Ovary (tissue), 9 donors: Measurements from ENCODE around the gene LSM14B. TPM values are rescaled to one million over a fixed set of nuclear protein-coding genes. Genes with fewer than 3 reads are reported as not detected.
"Not testable (repeated sequence)": the region's sequence is repeated elsewhere in the genome, so short reads cannot be mapped to it uniquely, and the experiment has no call there.

Experiments
- DNase-seq, 5 donors: peaks; one replicate each; pipeline ENCODE4 v3.0.0-alpha.2; 2019 to 2020
- H3K27ac ChIP-seq, 2 donors: fragments of 200-600 bp; one replicate each; pipeline versions ENCODE4 v1.5.1 to v1.8.0; 2019 to 2022
- H3K27me3 ChIP-seq: fragments of 200-600 bp; one replicate; pipeline ENCODE4 v1.8.0; 2022
- H3K36me3 ChIP-seq: fragments of 200-600 bp; sonication (generic); one replicate; pipeline ENCODE4 v1.5.1; 2019
- H3K4me1 ChIP-seq: one replicate; pipeline ENCODE4 v1.8.1; 2013; ENCODE audit warnings: mild to moderate bottlenecking, moderate library complexity; ENCODE audit not compliant: insufficient read depth
- H3K4me3 ChIP-seq: fragments of 200-600 bp; sonication (generic); one replicate; pipeline ENCODE4 v1.5.1; 2017
- H3K9me3 ChIP-seq, 2 donors: fragments of 200-600 bp in 1 of 2; sonication (generic) in 1 of 2; one replicate each; pipeline versions ENCODE4 v1.5.1 to v1.8.1; 2013 to 2019; ENCODE audit warnings: mild to moderate bottlenecking in 1 of 2, moderate library complexity in 1 of 2
- EP300 ChIP-seq: sonication (generic); formaldehyde crosslinking; IDR thresholded peaks from one replicate; pipeline ENCODE4 v1.6.1; 2017; ENCODE audit warnings: antibody characterized with exemption
- POLR2A ChIP-seq: fragments of 450-650 bp; IDR thresholded peaks from one replicate; pipeline ENCODE4 v1.6.1; 2017; ENCODE audit warnings: antibody characterized with exemption, mild to moderate bottlenecking, moderate library complexity
- WGBS, 3 donors: extraction: QIAGEN DNeasy Blood & Tissue Kit in 1 of 3; methylation state at CpG; one replicate each; pipeline versions ENCODE4 v1.1.5 to v1.1.7; 2013 to 2017; 5-methylcytosine and 5-hydroxymethylcytosine counted together
- intact Hi-C, 4 donors: fragments of 100-400 bp; cut with DNase I; formaldehyde crosslinking; loops; one replicate each; pipeline versions ENCODE4 v1.11.0 to v1.15.1; 2022 to 2023
- polyA plus RNA-seq, 2 donors: library from polyadenylated mRNA; stranded (reverse); fragments of 200-250 nt in 1 of 2; fragments of 350-450 nt in 1 of 2; fragmentation: Illumina TruSeq in 1 of 2; extraction: RNeasy Lipid Tissue Mini Kit (QIAGEN cat#74804) in 1 of 2; gene quantifications; one replicate each; pipeline ENCODE4 v1.2.3, GENCODE V29; 2013 to 2014
- total RNA-seq, 7 donors: library from RNA; depleted of rRNA in 2 of 7; stranded (reverse); fragments of >200 nt in 2 of 7; fragmentation: NEBNext Ultra II Directional in 3 of 7; extraction: Animal tissue kit (Norgen Biotek cat#: 25700) in 3 of 7; gene quantifications; one replicate each; pipeline versions ENCODE4 v1.1.0 to v1.2.4, GENCODE V29; 2016 to 2023
- TF ChIP-seq, protein P1 (sequence below), 3 donors: fragments of 450-650 bp in 2 of 3; fragments of 200-600 bp in 1 of 3; IDR thresholded peaks; one replicate each; pipeline versions ENCODE4 v1.5.1 to v1.8.0; 2016 to 2022; ENCODE audit warnings: antibody characterized with exemption in 3 of 3, mild to moderate bottlenecking in 1 of 3
- donor health status: DM: no; HTN: no; CAD: no; lungs with moderate emphysema.
- donor health status: DM: no; HTN: no; CAD: no.
- donor health status: Bipolar disorder and iron deficiency.
- donor health status: DM: yes; HTN: yes; CAD: no.
- donor health status: DM: no; HTN: no; CAD: no.
- donor health status: DM: yes; HTN: yes; CAD: no.

Gene LSM14B
- total and polyA plus RNA-seq, 9 donors = 21.5 to 62.2 (median 55.5) TPM

DNA sequence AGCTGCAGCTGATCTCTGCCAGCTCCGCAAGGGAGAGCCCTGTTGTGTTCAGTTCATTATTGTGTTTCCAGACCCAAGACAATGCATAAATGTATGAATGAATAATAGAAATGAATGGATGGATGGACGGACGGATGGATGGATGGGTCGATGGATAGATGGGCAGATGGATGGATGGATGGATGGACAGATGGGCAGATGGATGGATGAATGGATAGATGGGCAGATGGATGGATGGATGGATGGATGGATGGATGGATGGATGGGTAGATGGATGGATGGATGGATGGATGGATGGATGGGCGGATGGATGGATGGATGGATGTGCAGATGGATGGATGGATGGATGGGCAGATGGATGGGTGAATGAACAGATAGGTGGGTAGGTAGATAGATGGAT lies 16.7 kb upstream of the LSM14B start:
- Histone ChIP-seq H3K4me3 (no peak overlapping the region), H3K27me3 (no peaks in the 10 kb centered on the region), H3K9me3 (peaks cover 0 to 12% of the 10 kb centered on the region in 2 donors), H3K36me3 (no peaks in the 10 kb centered on the region), H3K4me1 (no peaks in the 10 kb centered on the region), H3K27ac (no peak overlapping the region)
- WGBS, 3 donors = 88 to 90% (median 88%) methylated on average over 5 of the region's 5 CpGs
- TF ChIP-seq EP300 (no peak), POLR2A (no peak)
- TF ChIP-seq, protein P1, sequence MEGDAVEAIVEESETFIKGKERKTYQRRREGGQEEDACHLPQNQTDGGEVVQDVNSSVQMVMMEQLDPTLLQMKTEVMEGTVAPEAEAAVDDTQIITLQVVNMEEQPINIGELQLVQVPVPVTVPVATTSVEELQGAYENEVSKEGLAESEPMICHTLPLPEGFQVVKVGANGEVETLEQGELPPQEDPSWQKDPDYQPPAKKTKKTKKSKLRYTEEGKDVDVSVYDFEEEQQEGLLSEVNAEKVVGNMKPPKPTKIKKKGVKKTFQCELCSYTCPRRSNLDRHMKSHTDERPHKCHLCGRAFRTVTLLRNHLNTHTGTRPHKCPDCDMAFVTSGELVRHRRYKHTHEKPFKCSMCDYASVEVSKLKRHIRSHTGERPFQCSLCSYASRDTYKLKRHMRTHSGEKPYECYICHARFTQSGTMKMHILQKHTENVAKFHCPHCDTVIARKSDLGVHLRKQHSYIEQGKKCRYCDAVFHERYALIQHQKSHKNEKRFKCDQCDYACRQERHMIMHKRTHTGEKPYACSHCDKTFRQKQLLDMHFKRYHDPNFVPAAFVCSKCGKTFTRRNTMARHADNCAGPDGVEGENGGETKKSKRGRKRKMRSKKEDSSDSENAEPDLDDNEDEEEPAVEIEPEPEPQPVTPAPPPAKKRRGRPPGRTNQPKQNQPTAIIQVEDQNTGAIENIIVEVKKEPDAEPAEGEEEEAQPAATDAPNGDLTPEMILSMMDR (IDR thresholded peaks at IDR 0.05) = no peak
- no peak for DNase-seq
- intact Hi-C loops = no loop called here

GRCh38 chr20:62111148-62111547 lies 11.1 kb upstream of the LSM14B start:
- intact Hi-C loops = no loop called here
- H3K27ac ChIP-seq = no peak overlapping the region
- H3K36me3 ChIP-seq = no peaks in the 10 kb centered on the region
- peaks cover 0 to 12% of the 10 kb centered on the region in 2 donors for H3K9me3 ChIP-seq
- 91 to 97% (median 94%) methylated on average over 6 of the region's 6 CpGs for WGBS, 3 donors
- H3K27me3 ChIP-seq = no peaks in the 10 kb centered on the region
- H3K4me1 ChIP-seq = no peaks in the 10 kb centered on the region
- TF ChIP-seq, protein P1 (IDR thresholded peaks at IDR 0.05) = no peak
- TF ChIP-seq POLR2A (no peak), EP300 (no peak)
- DNase-seq = no peak
- H3K4me3 ChIP-seq = no peak overlapping the region

- Histone ChIP-seq H3K4me3 (no peak overlapping the region), H3K36me3 (no peaks in the 10 kb centered on the region), H3K4me1 (no peaks in the 10 kb centered on the region), H3K27me3 (no peaks in the 10 kb centered on the region), H3K9me3 (peaks cover 0 to 8% of the 10 kb centered on the region in 2 donors), H3K27ac (no peak overlapping the region)
- no peak for TF ChIP-seq EP300
- TF ChIP-seq, protein P1 (IDR thresholded peaks at IDR 0.05) = no peak
- DNase-seq = no peak
- 87 to 94% (median 91%) methylated on average over 6 of the region's 6 CpGs for WGBS, 3 donors
- intact Hi-C loops = no loop called here
Observed at GRCh38 chr20:62112368-62112767, 9.9 kb upstream of the LSM14B start.

DNA sequence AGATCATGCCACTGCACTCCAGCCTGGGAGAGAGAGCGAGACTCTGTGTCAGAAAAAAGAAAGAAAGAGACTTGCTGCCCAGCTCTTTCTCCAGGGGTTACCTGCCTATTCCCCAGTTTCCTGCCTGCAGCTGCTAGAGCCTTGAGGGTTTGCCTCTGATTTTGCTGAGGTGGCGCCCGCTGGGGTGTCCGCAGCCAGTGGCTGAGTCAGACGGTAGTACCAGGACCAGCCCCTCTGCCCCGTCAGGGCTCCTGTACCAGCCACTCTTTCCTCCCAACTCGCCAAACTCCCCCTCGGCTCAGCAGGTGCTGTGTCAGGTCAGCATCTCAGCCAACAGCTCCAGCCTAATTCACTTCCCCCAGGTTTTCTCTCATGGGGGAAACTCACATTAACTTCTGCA lies 7.4 kb upstream of the LSM14B start:
- 27 to 30% (median 29%) methylated on average over 8 of the region's 8 CpGs for WGBS, 3 donors

GRCh38 chr20:62115800-62116407 lies 6.4 kb upstream of the LSM14B start:
- H3K27me3 ChIP-seq, DNase-seq, H3K9me3 ChIP-seq, H3K4me3 ChIP-seq, H3K4me1 ChIP-seq, H3K27ac ChIP-seq, H3K36me3 ChIP-seq: not testable (repeated sequence)
- WGBS, 3 donors = 72 to 75% (median 73%) methylated on average over 7 of the region's 7 CpGs
- intact Hi-C loops = loop anchor here in 1 of 4 donors (5.0 kb wide), 1 partner anchor 39 kb away; no protein-coding TSS in a partner anchor

More for the DNA sequence above, 7.4 kb upstream of the LSM14B start:
- Histone ChIP-seq H3K27ac (no peak overlapping the region), H3K4me3 (no peak overlapping the region), H3K36me3 (no peaks in the 10 kb centered on the region), H3K27me3 (no peaks in the 10 kb centered on the region), H3K9me3 (peaks cover 0 to 6% of the 10 kb centered on the region in 2 donors), H3K4me1 (no peaks in the 10 kb centered on the region)
- TF ChIP-seq POLR2A = no peak
- TF ChIP-seq, protein P1 (IDR thresholded peaks at IDR 0.05) = no peak
- no peak for TF ChIP-seq EP300
- intact Hi-C loops = loop anchor here in 1 of 4 donors (5.0 kb wide), 1 partner anchor 38 kb away; no protein-coding TSS in a partner anchor
- DNase-seq = no peak
